ENCODE data around the gene DHX29. TPM values are rescaled to one million over a fixed set of nuclear protein-coding genes. Genes with fewer than 3 reads are reported as not detected.
A peak's percentile ranks its signal among the peaks of the same experiment; 100 is the strongest.

DHX29 gene, protein sequence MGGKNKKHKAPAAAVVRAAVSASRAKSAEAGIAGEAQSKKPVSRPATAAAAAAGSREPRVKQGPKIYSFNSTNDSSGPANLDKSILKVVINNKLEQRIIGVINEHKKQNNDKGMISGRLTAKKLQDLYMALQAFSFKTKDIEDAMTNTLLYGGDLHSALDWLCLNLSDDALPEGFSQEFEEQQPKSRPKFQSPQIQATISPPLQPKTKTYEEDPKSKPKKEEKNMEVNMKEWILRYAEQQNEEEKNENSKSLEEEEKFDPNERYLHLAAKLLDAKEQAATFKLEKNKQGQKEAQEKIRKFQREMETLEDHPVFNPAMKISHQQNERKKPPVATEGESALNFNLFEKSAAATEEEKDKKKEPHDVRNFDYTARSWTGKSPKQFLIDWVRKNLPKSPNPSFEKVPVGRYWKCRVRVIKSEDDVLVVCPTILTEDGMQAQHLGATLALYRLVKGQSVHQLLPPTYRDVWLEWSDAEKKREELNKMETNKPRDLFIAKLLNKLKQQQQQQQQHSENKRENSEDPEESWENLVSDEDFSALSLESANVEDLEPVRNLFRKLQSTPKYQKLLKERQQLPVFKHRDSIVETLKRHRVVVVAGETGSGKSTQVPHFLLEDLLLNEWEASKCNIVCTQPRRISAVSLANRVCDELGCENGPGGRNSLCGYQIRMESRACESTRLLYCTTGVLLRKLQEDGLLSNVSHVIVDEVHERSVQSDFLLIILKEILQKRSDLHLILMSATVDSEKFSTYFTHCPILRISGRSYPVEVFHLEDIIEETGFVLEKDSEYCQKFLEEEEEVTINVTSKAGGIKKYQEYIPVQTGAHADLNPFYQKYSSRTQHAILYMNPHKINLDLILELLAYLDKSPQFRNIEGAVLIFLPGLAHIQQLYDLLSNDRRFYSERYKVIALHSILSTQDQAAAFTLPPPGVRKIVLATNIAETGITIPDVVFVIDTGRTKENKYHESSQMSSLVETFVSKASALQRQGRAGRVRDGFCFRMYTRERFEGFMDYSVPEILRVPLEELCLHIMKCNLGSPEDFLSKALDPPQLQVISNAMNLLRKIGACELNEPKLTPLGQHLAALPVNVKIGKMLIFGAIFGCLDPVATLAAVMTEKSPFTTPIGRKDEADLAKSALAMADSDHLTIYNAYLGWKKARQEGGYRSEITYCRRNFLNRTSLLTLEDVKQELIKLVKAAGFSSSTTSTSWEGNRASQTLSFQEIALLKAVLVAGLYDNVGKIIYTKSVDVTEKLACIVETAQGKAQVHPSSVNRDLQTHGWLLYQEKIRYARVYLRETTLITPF (N-terminal part only)
- polyA plus RNA-seq (ENCODE audit: insufficient read depth in 1 of 5, insufficient read length in 5 of 5, low replicate concordance in 1 of 5): 10 to 100 TPM; 24.6 to 42.1 (median 32.5) TPM
- long read RNA-seq, donor 1, full-length matches to known transcripts: 2 of 42 reads
- long read RNA-seq, donor 1, partial matches to known transcripts: 40 of 42 reads
- long read RNA-seq, donor 1, other reads (novel, unspliced or antisense): 0 of 42 reads
- long read RNA-seq, donor 2, partial matches to known transcripts: 5 of 5 reads
- long read RNA-seq, donor 2, other reads (novel, unspliced or antisense): 0 of 5 reads
- long read RNA-seq, donor 3, full-length matches to known transcripts: 1 of 12 reads
- long read RNA-seq, donor 3, partial matches to known transcripts: 11 of 12 reads
- long read RNA-seq, donor 3, other reads (novel, unspliced or antisense): 0 of 12 reads
- long read RNA-seq, donor 4, partial matches to known transcripts: 15 of 15 reads
- long read RNA-seq, donor 4, other reads (novel, unspliced or antisense): 0 of 15 reads
- long read RNA-seq, donor 5, full-length matches to known transcripts: 2 of 38 reads
- long read RNA-seq, donor 5, partial matches to known transcripts: 36 of 38 reads
- long read RNA-seq, donor 5, other reads (novel, unspliced or antisense): 0 of 38 reads
- long read RNA-seq, donor 6, partial matches to known transcripts: 19 of 19 reads
- long read RNA-seq, donor 6, other reads (novel, unspliced or antisense): 0 of 19 reads
- long read RNA-seq, donor 7, full-length matches to known transcripts: 2 of 71 reads
- long read RNA-seq, donor 7, partial matches to known transcripts: 69 of 71 reads
- long read RNA-seq, donor 7, other reads (novel, unspliced or antisense): 0 of 71 reads
- long read RNA-seq, donor 8, partial matches to known transcripts: 5 of 5 reads
- long read RNA-seq, donor 8, other reads (novel, unspliced or antisense): 0 of 5 reads

- DNase-seq: peak; percentile 92 to 93
These were observed at the start of gene DHX29, which contains the start of gene MTREX for GRCh38 chr5:55307383-55308253. DHX29 (minus strand) TSS chr5:55307694; CDS start chr5:55307573, 121 bp downstream. MTREX (plus strand) TSS chr5:55307989; CDS start chr5:55308014, 25 bp downstream.

DNA sequence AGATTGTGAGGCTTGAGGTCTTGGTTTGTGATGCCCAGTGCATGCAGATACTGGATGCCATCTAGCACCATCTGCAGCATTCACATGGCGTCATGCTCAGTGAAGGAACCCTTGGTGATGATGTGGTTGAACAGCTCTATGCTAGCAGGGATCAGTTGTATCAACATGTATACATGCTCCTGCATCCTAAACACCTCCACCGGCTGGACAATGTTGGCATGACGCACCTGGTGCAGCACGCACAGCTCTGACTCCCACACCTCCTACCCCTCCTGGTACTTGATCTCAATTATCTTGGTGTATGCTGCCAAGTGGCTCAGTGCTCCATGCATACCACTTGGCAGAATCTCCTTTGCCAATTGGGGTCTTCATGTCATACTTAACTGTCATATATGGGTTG, 49.4 kb upstream of the DHX29 start:
- DNase-seq: no peak

- no peak for DNase-seq
These were observed 43.3 kb upstream of the DHX29 start for GRCh38 chr5:55350754-55351153.

- no peak for DNase-seq
These were observed 40.3 kb upstream of the DHX29 start for GRCh38 chr5:55347786-55348185.

GRCh38 chr5:55345327-55345726, 37.8 kb upstream of the DHX29 start:
- no peak for DNase-seq

DNA sequence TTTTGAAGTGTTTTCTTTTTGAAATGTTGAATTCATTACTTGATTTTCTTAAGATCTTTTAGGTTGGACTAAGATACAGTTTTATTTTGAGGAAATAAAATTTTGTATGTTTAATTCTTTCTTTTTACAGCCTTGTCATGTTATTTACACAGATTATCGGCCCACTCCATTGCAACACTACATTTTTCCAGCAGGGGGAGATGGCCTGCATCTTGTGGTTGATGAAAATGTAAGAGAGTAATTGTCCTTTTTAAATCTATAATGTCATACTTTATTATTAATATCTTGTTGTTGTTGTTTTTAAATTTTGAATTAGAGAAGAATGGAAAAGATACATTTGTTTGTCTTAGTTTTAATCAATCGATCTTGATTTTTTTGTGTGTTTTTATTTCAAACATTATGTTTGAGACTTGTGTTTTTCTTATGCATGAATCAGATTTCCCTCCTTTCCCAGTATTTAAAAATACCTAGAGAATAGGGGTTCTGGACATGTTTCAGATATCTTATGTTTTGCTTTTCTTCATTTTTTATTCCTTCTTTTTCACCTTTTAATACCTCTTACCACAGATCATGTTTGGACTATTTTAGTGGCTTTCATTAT, 37.0 kb upstream of the DHX29 start:
- DNase-seq: peak; percentile 31 to 42

- DNase-seq: no peak
These were observed 36.1 kb upstream of the DHX29 start for GRCh38 chr5:55343609-55344008.

DNA sequence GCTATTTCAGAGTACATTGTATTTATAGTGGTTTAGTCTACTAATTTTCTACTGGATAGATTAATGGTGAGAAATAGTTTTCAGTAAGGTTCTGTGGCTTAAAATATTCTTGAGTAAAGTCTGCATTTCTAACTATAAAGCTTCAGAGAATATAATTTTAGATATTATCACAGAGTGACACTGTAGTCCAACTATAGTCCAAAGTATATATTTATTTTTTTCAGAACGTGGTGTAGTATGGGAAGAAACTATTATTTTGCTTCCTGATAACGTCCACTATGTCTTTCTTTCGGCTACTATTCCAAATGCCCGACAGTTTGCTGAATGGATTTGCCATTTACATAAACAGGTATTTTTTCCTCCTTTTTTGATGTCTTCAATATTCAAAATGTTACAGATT, 35.6 kb upstream of the DHX29 start:
- no peak for DNase-seq

DNA sequence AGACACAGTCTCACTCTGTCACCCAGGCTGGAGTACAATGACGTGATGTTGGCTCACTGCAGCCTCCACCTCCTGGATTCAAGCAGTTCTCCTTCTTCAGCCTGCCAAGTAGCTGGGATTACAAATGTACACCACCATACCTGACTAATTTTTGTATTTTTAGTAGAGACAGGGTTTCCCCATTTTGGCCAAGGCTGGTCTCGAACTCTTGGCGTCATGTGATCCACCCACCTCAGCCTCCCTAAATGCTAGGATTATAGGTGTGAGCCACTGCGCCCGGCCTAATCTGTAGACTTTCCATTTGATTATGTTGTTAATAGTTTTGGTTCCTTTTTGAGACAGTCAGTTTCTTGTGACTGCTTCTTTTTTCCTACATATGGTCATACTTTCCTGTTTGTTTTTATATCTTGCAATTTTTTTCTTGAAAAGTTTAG, 31.3 kb upstream of the DHX29 start:
- DNase-seq: no peak

GRCh38 chr5:55338092-55338613, 30.7 kb upstream of the DHX29 start:
- no peak for DNase-seq

GRCh38 chr5:55333811-55334210, 26.3 kb upstream of the DHX29 start:
- no peak for DNase-seq

DNA sequence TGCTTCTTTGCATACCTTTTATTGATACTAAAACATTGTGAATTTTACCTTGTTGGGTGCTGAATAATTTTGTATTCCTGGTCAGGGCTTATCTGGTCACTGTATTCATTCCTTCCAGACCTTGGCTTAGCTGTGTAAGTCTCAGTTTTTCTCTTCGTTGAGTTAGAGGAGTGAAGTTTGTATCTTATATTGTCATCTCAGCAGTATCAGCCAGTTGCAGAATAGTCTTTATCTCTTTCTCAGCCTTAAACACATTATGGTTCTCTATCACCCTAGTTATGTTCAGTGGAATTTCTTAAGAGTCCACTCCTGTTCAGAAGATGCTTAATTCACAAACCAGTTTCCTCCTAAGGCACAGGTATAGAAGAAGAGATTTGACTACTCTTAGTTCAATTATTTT, 25.5 kb upstream of the DHX29 start:
- no peak for DNase-seq

DNA sequence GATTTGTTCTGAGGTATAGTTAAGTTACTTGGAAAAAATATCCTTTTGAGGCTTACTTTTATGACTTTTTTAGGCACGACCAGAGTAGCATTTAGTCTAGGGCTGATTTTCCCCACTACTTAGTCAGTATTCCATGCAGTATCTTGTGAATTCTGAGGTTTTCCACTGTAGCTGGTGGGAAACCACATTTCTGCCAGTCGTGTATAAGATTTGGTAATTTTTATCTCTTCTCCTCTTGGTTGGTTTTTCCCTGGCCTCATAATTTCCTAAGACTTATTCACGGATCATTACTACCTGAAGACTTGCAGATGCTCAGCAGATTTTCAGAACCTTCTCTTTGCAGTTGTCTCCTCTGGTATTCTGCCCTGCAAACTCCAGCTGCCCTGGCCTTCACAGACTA, 23.8 kb upstream of the DHX29 start:
- no peak for DNase-seq

- no peak for DNase-seq
These were observed 19.8 kb upstream of the DHX29 start for GRCh38 chr5:55327281-55327680.

GRCh38 chr5:55325621-55326020, 18.1 kb upstream of the DHX29 start:
- DNase-seq: no peak

DNA sequence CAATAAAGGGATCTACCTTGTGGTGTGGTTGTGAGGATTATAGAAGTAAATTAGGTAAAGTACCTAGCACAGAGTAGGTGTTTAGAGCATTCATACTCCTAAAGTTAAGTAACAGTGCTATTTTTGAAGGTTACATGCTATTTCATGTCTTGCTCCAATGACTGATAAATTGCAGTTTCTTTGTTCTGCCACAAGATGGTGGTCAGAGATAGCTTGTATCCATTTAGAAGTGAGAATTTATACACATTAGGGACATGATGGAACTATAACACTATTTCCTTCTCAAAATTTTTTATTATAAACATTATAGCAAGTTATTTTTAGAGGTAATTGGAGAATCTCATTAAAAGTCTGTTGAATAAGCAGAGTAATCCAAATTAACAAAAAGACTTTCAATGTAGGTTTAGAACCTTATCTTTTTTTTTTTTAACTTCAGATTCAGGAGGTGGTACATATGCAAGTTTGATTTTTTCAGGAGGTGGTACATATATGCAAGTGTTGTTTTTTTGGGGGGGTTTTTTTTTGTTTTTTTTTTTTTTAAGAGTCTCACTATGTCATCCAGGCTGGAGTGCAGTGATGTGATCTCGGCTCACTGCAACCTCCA, 17.4 kb upstream of the DHX29 start:
- no peak for DNase-seq

DNA sequence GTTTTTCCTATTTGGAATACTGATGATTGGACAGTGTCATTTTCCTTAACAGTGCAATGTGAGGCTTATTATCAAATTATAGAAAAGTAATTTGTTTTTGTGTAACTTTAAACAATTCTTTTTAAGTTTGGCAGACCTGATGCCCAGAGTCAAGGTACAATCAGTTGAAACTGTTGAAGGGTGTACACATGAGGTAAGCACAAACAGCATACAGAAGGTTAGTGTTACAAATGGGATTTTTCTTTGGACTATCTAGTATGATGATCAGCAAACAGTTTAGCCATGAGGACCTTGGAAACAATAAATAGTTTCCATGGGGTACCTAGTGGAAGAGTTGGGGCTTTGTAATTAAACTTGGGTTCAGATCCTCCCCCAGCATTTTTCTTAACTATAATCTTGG, 16.5 kb upstream of the DHX29 start:
- DNase-seq: no peak

GRCh38 chr5:55320571-55320970, 13.1 kb upstream of the DHX29 start:
- no peak for DNase-seq

Measured in right lung (tissue), 10 donors.